AG09309 (cell line): ENCODE measurements around the gene ATF1.
"Not testable (repeated sequence)": the region's sequence is repeated elsewhere in the genome, so short reads cannot be mapped to it uniquely, and the experiment has no call there.

Source experiments
- DNase-seq: peaks from one replicate; pipeline ENCODE4 v3.0.0-alpha.2; 2010; ENCODE audit warnings: low read depth
- H3K4me3 ChIP-seq: 2 replicates; pipeline ENCODE4 v1.5.1; 2011; ENCODE audit warnings: mild to moderate bottlenecking, low read depth, low read length, moderate library complexity; ENCODE audit not compliant: control insufficient read depth
- TF ChIP-seq, protein P1 (sequence below): IDR thresholded peaks from 2 replicates; pipeline ENCODE4 v1.5.1; 2011; ENCODE audit warnings: mild to moderate bottlenecking, low read depth, low read length, inconsistent platforms; ENCODE audit not compliant: insufficient read depth, control insufficient read depth; ENCODE audit errors: missing control alignments

The ATF1 gene

GRCh38 chr12:50840809-50841487, 77.0 kb downstream of the ATF1 start:
- TF ChIP-seq, protein P1, sequence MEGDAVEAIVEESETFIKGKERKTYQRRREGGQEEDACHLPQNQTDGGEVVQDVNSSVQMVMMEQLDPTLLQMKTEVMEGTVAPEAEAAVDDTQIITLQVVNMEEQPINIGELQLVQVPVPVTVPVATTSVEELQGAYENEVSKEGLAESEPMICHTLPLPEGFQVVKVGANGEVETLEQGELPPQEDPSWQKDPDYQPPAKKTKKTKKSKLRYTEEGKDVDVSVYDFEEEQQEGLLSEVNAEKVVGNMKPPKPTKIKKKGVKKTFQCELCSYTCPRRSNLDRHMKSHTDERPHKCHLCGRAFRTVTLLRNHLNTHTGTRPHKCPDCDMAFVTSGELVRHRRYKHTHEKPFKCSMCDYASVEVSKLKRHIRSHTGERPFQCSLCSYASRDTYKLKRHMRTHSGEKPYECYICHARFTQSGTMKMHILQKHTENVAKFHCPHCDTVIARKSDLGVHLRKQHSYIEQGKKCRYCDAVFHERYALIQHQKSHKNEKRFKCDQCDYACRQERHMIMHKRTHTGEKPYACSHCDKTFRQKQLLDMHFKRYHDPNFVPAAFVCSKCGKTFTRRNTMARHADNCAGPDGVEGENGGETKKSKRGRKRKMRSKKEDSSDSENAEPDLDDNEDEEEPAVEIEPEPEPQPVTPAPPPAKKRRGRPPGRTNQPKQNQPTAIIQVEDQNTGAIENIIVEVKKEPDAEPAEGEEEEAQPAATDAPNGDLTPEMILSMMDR = no peak
- no peak for DNase-seq
- H3K4me3 ChIP-seq = no peak overlapping the region

DNA sequence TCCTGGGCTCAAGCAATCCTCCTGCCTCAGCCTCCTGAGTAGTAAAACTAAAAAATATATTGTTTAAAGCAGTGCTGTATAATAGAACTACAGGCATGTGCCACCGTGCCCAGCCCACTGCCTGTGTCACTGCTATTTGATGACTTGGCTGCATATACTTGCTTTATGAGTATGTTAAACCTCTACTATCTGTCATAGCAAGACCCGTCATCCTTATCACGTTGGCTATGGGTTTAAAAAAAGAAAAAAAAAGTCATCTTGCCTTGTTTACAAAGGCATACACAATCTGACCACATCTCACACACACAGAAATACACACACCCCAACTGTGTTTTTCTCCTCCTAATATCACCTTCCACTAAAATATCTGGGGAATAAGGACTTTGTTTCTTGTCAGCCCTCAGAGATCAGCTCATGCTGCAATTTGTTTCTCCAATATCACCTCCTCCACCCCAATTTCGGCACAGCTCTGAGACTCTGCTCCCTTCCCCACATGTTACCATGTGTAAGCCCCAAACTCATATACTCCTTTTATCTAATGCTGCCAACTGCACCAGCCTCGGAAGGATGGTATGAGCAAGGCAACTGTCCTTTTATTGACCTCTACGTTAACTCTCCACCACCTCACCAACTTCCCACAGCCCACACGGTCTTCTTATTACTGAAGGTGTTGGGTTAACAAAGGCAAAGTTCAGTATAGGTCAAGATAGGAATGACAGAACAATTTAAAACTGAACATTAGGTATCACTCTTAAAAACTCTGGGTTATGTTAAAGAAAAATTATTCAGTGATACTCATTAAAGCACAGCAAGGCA, 78.0 kb downstream of the ATF1 start:
- TF ChIP-seq, protein P1 = no peak

DNA sequence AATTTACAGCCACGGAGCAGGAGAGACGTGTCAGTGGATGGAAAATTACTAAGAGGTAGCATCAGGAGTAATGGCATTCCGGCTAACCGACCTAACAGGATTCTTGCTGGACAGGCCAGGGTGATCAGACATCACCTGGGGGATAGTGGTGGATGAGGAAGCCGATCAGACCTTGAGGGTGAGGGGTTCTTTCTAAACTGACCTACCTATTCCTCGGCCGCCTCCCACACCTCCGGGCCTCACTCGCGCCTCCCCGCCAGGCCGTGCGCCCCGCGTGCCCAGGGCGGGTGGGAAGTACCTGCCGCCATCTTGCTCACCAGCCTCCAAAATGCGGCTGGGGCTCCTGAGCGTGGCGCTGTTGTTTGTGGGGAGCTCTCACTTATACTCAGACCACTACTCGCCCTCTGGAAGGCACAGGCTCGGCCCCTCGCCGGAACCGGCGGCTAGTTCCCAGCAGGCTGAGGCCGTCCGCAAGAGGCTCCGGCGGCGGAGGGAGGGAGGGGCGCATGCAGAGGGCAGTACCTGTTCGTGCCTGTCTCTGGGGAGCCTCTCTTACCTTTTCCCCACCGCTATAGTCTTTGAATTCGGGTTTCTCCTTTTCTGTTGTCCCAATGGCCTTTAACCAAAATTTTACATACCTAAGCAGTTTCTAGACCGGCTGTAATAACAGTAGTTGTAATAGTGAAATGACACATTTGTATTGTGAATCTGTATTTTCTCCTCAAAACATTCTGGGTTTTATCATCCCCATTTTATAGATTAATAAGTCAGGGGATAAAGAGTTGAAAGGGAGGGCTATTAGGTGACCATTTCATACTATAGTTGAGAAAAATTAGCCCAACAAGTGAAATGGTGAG, 79.0 kb downstream of the ATF1 start, which contains the start of gene TMPRSS12:
Gene TMPRSS12 (plus strand): TSS at position 290 of the 857 bp plus-strand sequence. CDS start 39 bp downstream, at position 329.
- TF ChIP-seq, protein P1 = no peak
- DNase-seq = no peak
- no peak within 1 kb of the TSS for H3K4me3 ChIP-seq

More for the DNA sequence above, 78.0 kb downstream of the ATF1 start:
- no peak for DNase-seq
- H3K4me3 ChIP-seq = no peak overlapping the region

- H3K4me3 ChIP-seq = no peak overlapping the region
- no peak for DNase-seq
- TF ChIP-seq, protein P1 = no peak
Measured at GRCh38 chr12:50845021-50845647, 81.2 kb downstream of the ATF1 start.

DNA sequence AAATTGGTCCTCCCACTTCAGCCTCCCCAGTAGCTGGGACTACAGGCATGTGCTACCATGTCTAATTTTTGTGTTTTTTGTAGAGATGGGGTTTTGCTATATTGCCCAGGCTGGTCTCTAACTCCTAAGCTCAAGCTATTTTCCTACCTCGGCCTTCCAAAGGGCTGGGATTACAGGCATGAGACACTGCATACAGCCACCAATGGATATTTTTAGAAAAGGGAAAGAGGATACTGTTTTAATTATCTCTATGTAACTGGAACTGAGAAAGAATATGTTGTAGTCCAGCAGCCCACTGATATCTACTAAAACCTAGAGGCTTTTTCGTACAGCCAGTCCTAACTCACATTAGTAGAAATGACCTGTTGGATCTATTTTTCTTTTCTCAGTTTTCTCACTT, 85.1 kb downstream of the ATF1 start:
- TF ChIP-seq, protein P1 = no peak
- H3K4me3 ChIP-seq = no peak overlapping the region
- DNase-seq = no peak

- not testable (repeated sequence) for DNase-seq, H3K4me3 ChIP-seq
Measured at GRCh38 chr12:50855218-50855617, 91.3 kb downstream of the ATF1 start.

- not testable (repeated sequence) for H3K4me3 ChIP-seq, DNase-seq
Measured at GRCh38 chr12:50855679-50856078, 91.8 kb downstream of the ATF1 start.
